Psoas muscle (tissue), 8 donors: ENCODE data around the gene DYNLL2. TPM values are rescaled to one million over a fixed set of nuclear protein-coding genes. Genes with fewer than 3 reads are reported as not detected.
"Not testable (repeated sequence)": the region's sequence is repeated elsewhere in the genome, so short reads cannot be mapped to it uniquely, and the experiment has no call there.

Source experiments
- ATAC-seq, 4 donors: fragments of 200-7000 bp; cut with Tn5 transposase; one replicate each; pipeline ENCODE4 v1.9.1; 2020; ENCODE audit warnings: moderate library complexity in 3 of 4, mild to moderate bottlenecking in 2 of 4
- DNase-seq, 2 donors: peaks; one replicate each; pipeline ENCODE4 v3.0.0-alpha.2; 2020
- H3K27ac ChIP-seq: fragments of 200-600 bp; one replicate; pipeline ENCODE4 v1.8.0; 2022
- H3K27me3 ChIP-seq, 3 donors: fragments of 200-600 bp in 1 of 3; one replicate each; pipeline versions ENCODE4 v1.6.1 to v1.8.0; 2013 to 2022; ENCODE audit warnings: low read length in 2 of 3, mild to moderate bottlenecking in 2 of 3, moderate library complexity in 1 of 3; ENCODE audit not compliant: insufficient read depth in 3 of 3
- H3K36me3 ChIP-seq, 2 donors: fragments of 200-600 bp in 1 of 2; one replicate each; pipeline versions ENCODE4 v1.6.1 to v1.8.0; 2013 to 2022; ENCODE audit warnings: low read depth in 1 of 2, mild to moderate bottlenecking in 1 of 2, moderate library complexity in 1 of 2; ENCODE audit not compliant: insufficient read depth in 1 of 2
- H3K4me1 ChIP-seq: fragments of 200-600 bp; one replicate; pipeline ENCODE4 v1.8.0; 2022
- H3K4me3 ChIP-seq: fragments of 200-600 bp; one replicate; pipeline ENCODE4 v1.8.0; 2022; ENCODE audit warnings: mild to moderate bottlenecking
- H3K9me3 ChIP-seq: fragments of 200-600 bp; one replicate; pipeline ENCODE4 v1.8.0; 2022
- WGBS, 3 donors: extraction: QIAGEN DNeasy Blood & Tissue Kit; methylation state at CpG; one replicate each; pipeline versions ENCODE4 v1.1.6 to v1.1.7; 2013; 5-methylcytosine and 5-hydroxymethylcytosine counted together
- intact Hi-C, 2 donors: fragments of 100-400 bp; cut with DNase I; formaldehyde crosslinking; loops; one replicate each; pipeline versions ENCODE4 v1.11.0 to v1.14.2; 2022
- polyA plus RNA-seq, 3 donors: library from polyadenylated mRNA; stranded (reverse); fragments of 200-250 nt; gene quantifications; one replicate each; pipeline ENCODE4 v1.2.3, GENCODE V29; 2013
- total RNA-seq, 4 donors: library from RNA; stranded (reverse); fragmentation: NEBNext Ultra II Directional in 2 of 4; extraction: Animal tissue kit (Norgen Biotek cat#: 25700) in 2 of 4; gene quantifications; one replicate each; pipeline versions ENCODE4 v1.2.1 to v1.2.4, GENCODE V29; 2021 to 2023
- TF ChIP-seq, protein P1 (sequence below): fragments of 200-600 bp; IDR thresholded peaks from one replicate; pipeline ENCODE4 v1.8.0; 2022; ENCODE audit warnings: antibody characterized with exemption
- donor health status: healthy with polysubstance abuse.
- donor health status: DM: no; HTN: no; CAD: no; lungs with moderate emphysema.
- donor health status: Bipolar disorder and iron deficiency.
- donor health status: healthy.
- donor health status: DM: yes; HTN: yes; CAD: no.
- donor health status: DM: no; HTN: no; CAD: no.
- donor health status: DM: no; HTN: no; CAD: no.
- donor health status: DM: yes; HTN: yes; CAD: no.

The DYNLL2 gene
- total and polyA plus RNA-seq, 7 donors, result 28.9 to 84.3 (median 46.8) TPM

DNA sequence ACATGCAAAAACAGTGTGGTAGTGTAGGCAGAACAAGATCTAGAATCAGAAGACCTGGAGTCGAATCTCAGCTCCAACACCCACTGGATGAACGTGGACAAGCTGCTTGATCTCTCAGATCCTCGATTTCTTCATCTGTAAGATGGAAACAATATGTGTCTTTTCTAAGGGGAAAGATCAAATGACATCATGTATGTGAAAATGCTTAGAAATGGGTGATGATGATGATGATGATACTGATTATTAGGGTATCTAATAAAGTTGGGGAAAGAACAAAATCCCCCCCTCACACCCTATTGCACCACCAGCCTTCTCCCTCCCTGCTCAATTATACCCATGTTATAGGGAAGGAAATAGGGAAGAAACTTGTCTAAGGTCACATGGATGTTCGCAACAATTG lies 10.9 kb downstream of the DYNLL2 start:
- ATAC-seq, result no peak
- H3K27ac ChIP-seq, result no peak overlapping the region
- H3K4me3 ChIP-seq, result no peak overlapping the region
- intact Hi-C loops, result no loop called here
- no peaks in the 10 kb centered on the region for H3K27me3 ChIP-seq
- H3K9me3 ChIP-seq, result no peaks in the 10 kb centered on the region
- peaks cover 13 to 62% of the 10 kb centered on the region in 2 donors for H3K36me3 ChIP-seq
- 78 to 91% (median 84%) methylated on average over 4 of the region's 4 CpGs for WGBS, 3 donors
- TF ChIP-seq, protein P1, sequence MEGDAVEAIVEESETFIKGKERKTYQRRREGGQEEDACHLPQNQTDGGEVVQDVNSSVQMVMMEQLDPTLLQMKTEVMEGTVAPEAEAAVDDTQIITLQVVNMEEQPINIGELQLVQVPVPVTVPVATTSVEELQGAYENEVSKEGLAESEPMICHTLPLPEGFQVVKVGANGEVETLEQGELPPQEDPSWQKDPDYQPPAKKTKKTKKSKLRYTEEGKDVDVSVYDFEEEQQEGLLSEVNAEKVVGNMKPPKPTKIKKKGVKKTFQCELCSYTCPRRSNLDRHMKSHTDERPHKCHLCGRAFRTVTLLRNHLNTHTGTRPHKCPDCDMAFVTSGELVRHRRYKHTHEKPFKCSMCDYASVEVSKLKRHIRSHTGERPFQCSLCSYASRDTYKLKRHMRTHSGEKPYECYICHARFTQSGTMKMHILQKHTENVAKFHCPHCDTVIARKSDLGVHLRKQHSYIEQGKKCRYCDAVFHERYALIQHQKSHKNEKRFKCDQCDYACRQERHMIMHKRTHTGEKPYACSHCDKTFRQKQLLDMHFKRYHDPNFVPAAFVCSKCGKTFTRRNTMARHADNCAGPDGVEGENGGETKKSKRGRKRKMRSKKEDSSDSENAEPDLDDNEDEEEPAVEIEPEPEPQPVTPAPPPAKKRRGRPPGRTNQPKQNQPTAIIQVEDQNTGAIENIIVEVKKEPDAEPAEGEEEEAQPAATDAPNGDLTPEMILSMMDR, result no peak
- peaks cover 7% of the 10 kb centered on the region for H3K4me1 ChIP-seq
- DNase-seq, result no peak

DNA sequence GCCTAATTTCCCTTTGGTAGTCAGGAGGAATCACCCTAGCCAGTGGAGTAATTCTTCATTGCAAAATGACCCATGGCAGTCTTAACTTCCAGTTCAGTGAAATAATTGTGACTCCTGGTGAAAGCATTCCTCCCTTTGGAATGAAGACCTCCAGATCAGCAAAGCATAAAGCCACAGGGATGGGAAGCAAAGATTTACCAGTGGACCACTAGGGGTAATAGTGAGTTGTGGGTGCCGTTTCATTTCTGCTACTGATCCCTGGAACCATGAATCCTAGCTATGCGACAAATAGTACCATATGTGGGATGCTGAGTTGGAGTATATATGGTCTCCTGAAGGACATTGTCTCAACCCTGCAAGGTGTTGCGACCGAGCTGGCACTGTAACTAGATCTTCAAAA lies 13.7 kb downstream of the DYNLL2 start:
- TF ChIP-seq, protein P1, result no peak
- 69 to 81% (median 78%) methylated on average over 4 of the region's 4 CpGs for WGBS, 3 donors
- DNase-seq (no peak), ATAC-seq (no peak)
- Histone ChIP-seq H3K36me3 (peaks cover 6 to 35% of the 10 kb centered on the region in 2 donors), H3K9me3 (no peaks in the 10 kb centered on the region), H3K27ac (no peak overlapping the region), H3K27me3 (no peaks in the 10 kb centered on the region), H3K4me3 (no peak overlapping the region), H3K4me1 (no peaks in the 10 kb centered on the region)
- intact Hi-C loops, result no loop called here

DNA sequence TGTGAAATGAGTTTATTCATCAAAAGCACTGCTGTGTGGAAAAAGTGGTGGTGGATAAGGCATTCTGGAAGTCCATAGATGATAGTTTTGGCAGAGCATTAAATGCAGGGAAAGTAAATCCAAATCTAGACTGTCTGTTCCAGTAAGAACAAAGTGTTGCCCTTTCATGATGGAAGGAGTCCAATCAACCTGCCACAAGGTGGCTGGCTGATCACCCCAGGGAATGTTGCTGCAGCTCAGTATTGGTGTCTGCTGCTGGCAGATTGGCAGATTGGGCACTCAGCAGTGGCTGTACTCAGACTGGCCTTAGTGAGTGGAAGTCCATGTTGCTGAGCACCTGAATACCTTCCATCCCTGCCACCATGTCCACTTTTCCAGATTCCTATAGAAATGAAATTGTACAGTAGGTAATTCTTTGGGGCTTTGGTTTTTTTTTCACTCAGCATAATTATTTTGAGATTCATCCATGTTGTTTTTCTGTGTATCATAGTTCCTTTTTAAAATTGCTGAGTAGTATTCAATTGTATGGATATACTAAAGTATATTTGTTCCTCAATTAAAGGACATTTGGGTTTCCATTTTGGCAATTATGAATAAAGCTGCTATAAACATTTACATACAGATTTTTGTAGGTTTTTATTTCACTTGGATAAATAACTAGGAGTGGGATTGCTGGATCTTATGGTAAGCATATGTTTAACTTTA lies 14.3 kb downstream of the DYNLL2 start:
- ATAC-seq (no peak), DNase-seq (no peak)
- H3K27me3 ChIP-seq, result no peaks in the 10 kb centered on the region
- H3K4me1 ChIP-seq, result no peaks in the 10 kb centered on the region
- intact Hi-C loops, result no loop called here
- TF ChIP-seq, protein P1, result no peak
- H3K4me3 ChIP-seq, result no peak overlapping the region
- H3K9me3 ChIP-seq, result no peaks in the 10 kb centered on the region
- peaks cover 2 to 28% of the 10 kb centered on the region in 2 donors for H3K36me3 ChIP-seq
- no peak overlapping the region for H3K27ac ChIP-seq

DNA sequence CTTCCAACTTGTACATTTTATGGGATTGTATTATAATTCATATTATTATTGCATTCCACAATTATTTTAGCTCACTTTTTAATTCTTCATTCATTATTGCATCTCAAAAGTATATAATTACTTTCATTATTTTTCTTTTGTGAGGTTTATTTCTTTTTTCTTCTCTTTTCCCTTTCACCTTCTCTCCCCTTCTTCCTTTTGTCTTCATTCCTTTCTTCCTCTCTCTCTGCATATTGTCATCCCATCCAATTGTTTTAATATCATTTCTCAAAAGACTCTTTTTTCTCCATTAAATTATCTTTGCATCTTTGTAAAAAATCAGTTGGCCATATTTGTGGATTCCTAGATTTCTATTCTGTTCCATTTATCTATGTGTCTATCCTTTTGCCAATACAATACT lies 17.3 kb downstream of the DYNLL2 start:
- intact Hi-C loops, result no loop called here
- no peak overlapping the region for H3K27ac ChIP-seq
- DNase-seq (no peak), ATAC-seq (no peak)
- no peaks in the 10 kb centered on the region for H3K9me3 ChIP-seq
- no peaks in the 10 kb centered on the region for H3K36me3 ChIP-seq
- TF ChIP-seq, protein P1, result no peak
- no peaks in the 10 kb centered on the region for H3K27me3 ChIP-seq
- H3K4me1 ChIP-seq, result no peaks in the 10 kb centered on the region
- H3K4me3 ChIP-seq, result no peak overlapping the region

DNA sequence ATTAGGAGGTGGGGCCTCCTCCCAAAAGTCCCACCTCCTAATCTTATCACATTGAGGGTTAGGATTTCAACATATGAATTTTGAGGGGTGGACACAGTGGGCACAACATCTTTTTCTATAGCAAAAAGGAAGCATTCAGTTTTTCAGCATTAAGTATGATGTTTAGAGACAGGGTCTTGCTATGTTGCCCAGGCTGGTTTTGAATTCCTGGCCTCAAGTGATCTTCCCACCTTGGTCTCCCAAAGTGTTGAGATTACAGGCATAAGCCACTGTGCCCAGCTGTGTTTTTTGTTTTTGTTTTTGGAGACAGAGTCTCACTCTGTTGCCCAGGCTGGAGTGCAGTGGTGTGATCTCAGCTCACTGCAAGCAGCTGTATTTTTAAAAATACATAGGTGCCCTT lies 18.7 kb downstream of the DYNLL2 start:
- H3K27ac ChIP-seq, intact Hi-C loops, H3K4me1 ChIP-seq, ATAC-seq, H3K9me3 ChIP-seq, H3K36me3 ChIP-seq, H3K4me3 ChIP-seq, DNase-seq, H3K27me3 ChIP-seq: not testable (repeated sequence)
